ENCODE measurements around the gene HDAC4. TPM values are rescaled to one million over a fixed set of nuclear protein-coding genes. Genes with fewer than 3 reads are reported as not detected.

Gene HDAC4
- total RNA-seq, 1 experiment from 2014 or later: 32.0 TPM

- Histone ChIP-seq H3K4ac (ENCODE audit: low read depth, low read length) (no peak overlapping the region), H3K18ac (ENCODE audit: insufficient read length, low read depth, low read length) (no peak overlapping the region), H2BK120ac (ENCODE audit: low read depth, low read length, poor library complexity, severe bottlenecking) (no peak overlapping the region), H3T11ph (ENCODE audit: low read length) (no peak overlapping the region), H3K79me2 (ENCODE audit: insufficient read depth, low read length) (peaks cover 5% of the 10 kb centered on the region; the same call in 1 of the 2 replicates), H4K20me1 (ENCODE audit: control insufficient read depth, insufficient read depth, insufficient read length) (peaks cover 2% of the 10 kb centered on the region), H4K91ac (ENCODE audit: insufficient read length, low read depth, low read length) (no peak overlapping the region), H3K14ac (ENCODE audit: insufficient read depth, low read length) (no peak overlapping the region), H2AK5ac (ENCODE audit: insufficient read length, low read length) (no peak overlapping the region), H4K8ac (replicated peaks; ENCODE audit: insufficient read length, low read depth, low read length) (no peak overlapping the region), H3K27ac (ENCODE audit: insufficient read length, low read depth, low read length) (no peak overlapping the region), H3K79me1 (ENCODE audit: insufficient read depth, low read depth, low read length, poor library complexity, severe bottlenecking) (no peaks in the 10 kb centered on the region), H2AFZ (ENCODE audit: low read length) (no peak overlapping the region), H3K4me2 (ENCODE audit: insufficient read depth, insufficient read length, low read length) (no peak overlapping the region), H3K23me2 (ENCODE audit: insufficient read length, low read depth, low read length, poor library complexity, severe bottlenecking) (no peaks in the 10 kb centered on the region), H2BK12ac (ENCODE audit: insufficient read length, low read depth, low read length) (no peak overlapping the region), H3K56ac (ENCODE audit: insufficient read length, low read depth, low read length) (no peak overlapping the region), H3K9me3 (ENCODE audit: control insufficient read depth, low read depth, low read length) (no peaks in the 10 kb centered on the region), H2BK15ac (ENCODE audit: low read depth, low read length) (no peak overlapping the region), H3K23ac (ENCODE audit: insufficient read length, low read depth, low read length) (no peak overlapping the region), H3K4me1 (ENCODE audit: insufficient read depth, low read length) (peaks cover 7% of the 10 kb centered on the region; the same call in 1 of the 2 replicates), H3K9ac (ENCODE audit: extremely low read depth, insufficient read length, low read length) (no peak overlapping the region), H2BK20ac (ENCODE audit: low read depth, low read length, poor library complexity, severe bottlenecking) (no peak overlapping the region), H3K27me3 (ENCODE audit: insufficient read depth, low read length) (no peaks in the 10 kb centered on the region), H2BK5ac (ENCODE audit: insufficient read length, low read length) (no peak overlapping the region), H4K5ac (ENCODE audit: insufficient read length, low read depth, low read length) (no peak overlapping the region)
- DNase-seq: no peak
- Mint-ChIP-seq H3K27me3 (ENCODE audit: low read depth) (no peaks in the 10 kb centered on the region), H3K4me1 (peaks cover 56 to 57% of the 10 kb centered on the region in 2 experiments), H3K4me3 (no peak overlapping the region), H3K27ac (no peak overlapping the region; a peak in 1 of 7 replicates), H3K36me3 (ENCODE audit: insufficient read depth in 1 of 3, low read depth in 3 of 3) (no peaks in the 10 kb centered on the region), H3K9me3 (no peaks in the 10 kb centered on the region)
- no CpG with 5 or more reads among the region's 10 CpGs for WGBS (ENCODE audit: extremely low coverage, insufficient read length, low lambda C conversion rate)
- TF ChIP-seq, protein P1, sequence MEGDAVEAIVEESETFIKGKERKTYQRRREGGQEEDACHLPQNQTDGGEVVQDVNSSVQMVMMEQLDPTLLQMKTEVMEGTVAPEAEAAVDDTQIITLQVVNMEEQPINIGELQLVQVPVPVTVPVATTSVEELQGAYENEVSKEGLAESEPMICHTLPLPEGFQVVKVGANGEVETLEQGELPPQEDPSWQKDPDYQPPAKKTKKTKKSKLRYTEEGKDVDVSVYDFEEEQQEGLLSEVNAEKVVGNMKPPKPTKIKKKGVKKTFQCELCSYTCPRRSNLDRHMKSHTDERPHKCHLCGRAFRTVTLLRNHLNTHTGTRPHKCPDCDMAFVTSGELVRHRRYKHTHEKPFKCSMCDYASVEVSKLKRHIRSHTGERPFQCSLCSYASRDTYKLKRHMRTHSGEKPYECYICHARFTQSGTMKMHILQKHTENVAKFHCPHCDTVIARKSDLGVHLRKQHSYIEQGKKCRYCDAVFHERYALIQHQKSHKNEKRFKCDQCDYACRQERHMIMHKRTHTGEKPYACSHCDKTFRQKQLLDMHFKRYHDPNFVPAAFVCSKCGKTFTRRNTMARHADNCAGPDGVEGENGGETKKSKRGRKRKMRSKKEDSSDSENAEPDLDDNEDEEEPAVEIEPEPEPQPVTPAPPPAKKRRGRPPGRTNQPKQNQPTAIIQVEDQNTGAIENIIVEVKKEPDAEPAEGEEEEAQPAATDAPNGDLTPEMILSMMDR (conservative IDR thresholded peaks at IDR 0.05): no peak
Measured at GRCh38 chr2:239286901-239287300, 113.9 kb downstream of the HDAC4 start.
